HG03159 (cell line): Measurements from ENCODE around the gene TK1.
"Not testable (repeated sequence)": the region's sequence is repeated elsewhere in the genome, so short reads cannot be mapped to it uniquely, and the experiment has no call there.

Experiments
- ATAC-seq: cut with Tn5 transposase; IDR thresholded peaks from one replicate; pipeline ENCODE4 v1.9.1; 2021; ENCODE audit warnings: mild to moderate bottlenecking, moderate library complexity; ENCODE audit not compliant: unreplicated experiment

TK1 gene, protein sequence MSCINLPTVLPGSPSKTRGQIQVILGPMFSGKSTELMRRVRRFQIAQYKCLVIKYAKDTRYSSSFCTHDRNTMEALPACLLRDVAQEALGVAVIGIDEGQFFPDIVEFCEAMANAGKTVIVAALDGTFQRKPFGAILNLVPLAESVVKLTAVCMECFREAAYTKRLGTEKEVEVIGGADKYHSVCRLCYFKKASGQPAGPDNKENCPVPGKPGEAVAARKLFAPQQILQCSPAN

GRCh38 chr17:78186692-78187595, at the start of gene TK1, which contains the start of gene AFMID:
TSS of gene TK1 (minus strand) at chr17:78187052. CDS start at chr17:78186994, 58 bp downstream.
TSS of gene AFMID (plus strand) at chr17:78187362. CDS start at chr17:78187371, 9 bp downstream.
- ATAC-seq, result peak; percentile 88

DNA sequence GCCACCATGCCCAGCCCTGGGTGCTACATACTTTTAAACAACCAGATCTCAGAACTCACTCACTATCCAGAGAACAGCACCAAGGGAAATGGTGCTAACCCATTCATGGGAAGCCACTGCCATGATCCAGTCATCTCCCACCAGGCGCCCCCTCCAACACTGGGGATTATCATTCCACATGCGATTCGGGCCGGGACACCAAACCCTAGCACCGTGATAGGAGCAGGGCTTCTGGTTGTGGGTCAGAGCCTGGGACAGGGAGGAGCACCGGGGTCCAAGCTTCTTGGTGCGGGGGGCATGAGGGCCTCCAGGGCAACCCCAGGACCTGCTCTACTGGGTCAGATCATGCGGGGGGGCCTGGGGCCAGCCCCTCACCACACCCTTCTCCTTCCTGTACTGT, 49.0 kb upstream of the TK1 start:
- no peak for ATAC-seq

GRCh38 chr17:78235022-78235421, 48.2 kb upstream of the TK1 start:
- ATAC-seq, result not testable (repeated sequence)

- ATAC-seq, result no peak
Measured at GRCh38 chr17:78234261-78234865, 47.5 kb upstream of the TK1 start.

GRCh38 chr17:78233678-78234077, 46.8 kb upstream of the TK1 start:
- no peak for ATAC-seq

- no peak for ATAC-seq
Measured at GRCh38 chr17:78232859-78233173, 46.0 kb upstream of the TK1 start.

DNA sequence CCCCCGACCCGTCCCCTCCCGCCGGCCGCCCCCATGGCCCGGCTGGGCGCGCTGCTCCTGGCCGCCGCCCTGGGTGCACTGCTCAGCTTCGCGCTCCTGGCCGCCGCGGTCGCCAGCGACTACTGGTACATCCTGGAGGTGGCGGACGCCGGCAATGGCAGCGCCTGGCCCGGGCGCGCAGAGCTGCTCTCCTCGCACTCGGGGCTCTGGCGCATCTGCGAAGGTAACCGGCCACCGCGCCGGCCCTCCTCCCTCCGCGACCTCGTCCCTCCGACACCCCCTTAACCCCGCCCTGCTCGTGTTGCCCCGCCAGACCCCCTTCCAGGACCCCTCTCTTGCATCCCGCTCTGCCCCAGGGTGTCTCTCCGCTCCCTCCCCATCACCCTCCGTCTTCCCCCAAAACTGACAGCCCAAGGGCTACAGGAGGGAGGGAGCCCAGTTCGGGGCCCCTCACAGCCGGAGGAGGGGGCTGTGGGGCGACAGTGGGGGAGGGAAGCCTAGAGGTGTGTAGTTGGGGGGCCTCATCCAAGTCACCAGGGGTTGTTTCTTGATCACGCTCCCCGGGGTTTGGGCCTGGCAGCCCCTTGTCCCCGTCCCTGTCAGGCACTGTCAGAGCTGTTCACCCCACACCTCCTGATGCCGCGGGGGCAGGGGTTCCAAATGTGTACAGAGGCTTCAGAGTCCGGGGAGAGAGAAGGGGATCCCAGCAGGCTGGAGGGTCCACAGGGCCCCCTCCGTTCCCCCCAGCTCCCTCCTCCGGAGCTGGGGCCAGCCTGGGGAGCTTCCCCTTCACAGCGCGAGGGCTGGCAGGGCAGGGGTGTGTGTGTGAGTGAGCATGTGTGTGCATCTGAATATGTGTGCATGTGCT, 45.4 kb upstream of the TK1 start:
- no peak for ATAC-seq

GRCh38 chr17:78230996-78231935, 44.4 kb upstream of the TK1 start, which contains the start of gene TMEM235:
TSS of gene TMEM235 (plus strand) at chr17:78231631. CDS start at chr17:78232024, 393 bp downstream.
- ATAC-seq, result no peak

DNA sequence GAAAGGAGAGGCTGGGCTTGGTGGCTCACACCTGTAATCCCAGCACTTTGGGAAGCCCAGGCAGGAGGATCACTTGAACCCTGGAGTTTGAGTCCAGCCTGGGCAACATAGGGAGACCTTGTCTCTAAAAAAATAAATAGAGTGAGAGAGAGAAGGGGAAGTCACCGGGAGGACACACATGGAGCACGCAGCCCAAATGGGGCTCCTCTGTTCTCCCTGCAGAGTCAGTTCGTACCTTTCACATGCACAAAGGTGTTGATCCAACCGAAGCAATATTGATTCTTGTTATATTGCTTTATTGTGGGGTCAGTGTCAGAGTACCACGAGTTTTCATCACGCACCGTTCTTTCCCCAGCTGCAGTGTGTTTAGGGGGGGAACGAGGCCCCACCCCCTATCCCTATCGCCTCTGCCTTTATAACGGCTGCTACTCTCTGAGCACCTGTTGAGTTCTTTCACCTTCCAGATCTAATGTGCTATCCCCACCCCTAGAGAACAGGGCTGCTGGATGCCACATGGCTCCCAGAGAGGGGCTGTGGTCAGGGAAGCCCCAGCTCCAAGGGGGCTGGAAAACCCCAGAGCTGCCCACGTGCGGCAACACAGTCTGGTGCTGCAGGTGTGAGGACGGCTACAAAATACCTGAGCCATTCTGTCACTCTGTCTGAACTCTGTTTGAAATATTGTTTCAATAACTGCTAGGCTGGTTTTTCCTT, 43.6 kb upstream of the TK1 start:
- ATAC-seq, result no peak

DNA sequence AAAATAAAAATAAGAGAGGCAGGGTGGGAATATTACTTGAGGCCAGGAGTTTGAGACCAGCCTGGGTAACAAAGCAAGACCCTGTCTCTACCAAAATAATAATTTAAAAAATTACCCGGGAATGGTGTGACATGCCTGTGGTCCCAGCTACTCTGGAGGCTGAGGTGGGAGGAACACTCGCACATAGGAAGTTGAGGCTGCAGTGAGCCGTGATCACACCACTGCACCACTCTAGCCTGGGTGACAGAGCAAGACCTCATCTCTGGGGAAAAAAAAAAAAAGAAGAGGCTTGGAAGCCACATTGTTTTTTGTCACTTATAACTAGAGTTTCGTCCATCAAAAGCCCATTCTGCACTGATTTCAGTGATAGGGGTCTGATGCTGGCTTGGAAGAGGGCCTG, 41.3 kb upstream of the TK1 start:
- no peak for ATAC-seq

- ATAC-seq, result no peak
Measured at GRCh38 chr17:78227455-78227916, 40.6 kb upstream of the TK1 start.

DNA sequence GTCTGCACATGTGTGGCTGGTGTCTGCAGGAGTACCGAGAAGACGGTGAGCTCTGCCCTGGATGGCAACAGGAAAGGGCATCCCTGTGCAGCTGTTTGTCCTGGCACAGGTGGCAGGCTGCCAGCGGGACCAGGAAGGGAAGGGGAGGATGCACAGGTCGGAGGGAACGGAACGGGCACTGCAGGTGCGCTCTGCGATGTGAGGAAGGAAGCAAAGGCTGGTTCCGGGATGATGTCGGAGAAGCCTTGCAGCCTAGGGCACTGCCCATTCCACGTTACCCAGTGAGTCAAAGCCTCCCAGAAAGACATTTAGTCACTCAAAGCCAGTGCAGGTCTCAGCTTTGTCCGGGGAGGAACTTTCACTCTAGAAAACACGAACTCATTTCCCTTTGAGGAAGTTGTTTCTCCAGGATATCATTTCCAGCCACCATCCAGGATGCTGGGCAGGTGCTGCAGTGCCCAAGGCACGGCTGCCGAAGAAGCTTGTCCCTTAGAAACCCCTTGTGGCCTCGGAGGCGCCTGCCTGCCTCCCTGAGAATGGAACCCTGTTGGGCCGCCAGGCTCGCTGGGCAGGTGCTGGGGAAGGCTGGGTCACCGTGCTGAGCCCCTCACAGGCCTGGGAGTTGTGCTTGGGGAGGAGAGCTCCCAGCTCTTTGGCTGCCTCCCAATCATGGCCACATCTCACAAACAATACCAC, 40.1 kb upstream of the TK1 start:
- ATAC-seq, result no peak

- ATAC-seq, result no peak
Measured at GRCh38 chr17:78226055-78226758, 39.4 kb upstream of the TK1 start.

- ATAC-seq, result no peak
Measured at GRCh38 chr17:78225088-78225865, 38.4 kb upstream of the TK1 start.

GRCh38 chr17:78224231-78225087, 37.6 kb upstream of the TK1 start:
- no peak for ATAC-seq

DNA sequence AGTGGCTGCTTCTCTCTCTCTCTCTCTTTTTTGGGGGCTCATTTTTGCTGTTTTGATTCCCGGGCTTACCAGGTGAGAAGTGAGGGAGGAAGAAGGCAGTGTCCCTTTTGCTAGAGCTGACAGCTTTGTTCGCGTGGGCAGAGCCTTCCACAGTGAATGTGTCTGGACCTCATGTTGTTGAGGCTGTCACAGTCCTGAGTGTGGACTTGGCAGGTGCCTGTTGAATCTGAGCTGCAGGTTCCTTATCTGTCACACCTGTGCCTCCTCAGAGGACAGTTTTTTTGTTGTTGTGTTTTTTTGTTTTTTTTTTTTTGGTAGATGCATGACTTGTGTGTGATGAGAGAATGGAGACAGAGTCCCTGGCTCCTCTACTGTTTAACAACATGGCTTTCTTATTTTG, 36.9 kb upstream of the TK1 start:
- no peak for ATAC-seq
